Measurements from ENCODE around the gene OSCAR. TPM values are rescaled to one million over a fixed set of nuclear protein-coding genes. Genes with fewer than 3 reads are reported as not detected.

Gene OSCAR
- total and polyA plus RNA-seq, 2 of the 13 experiments (the other 11 are each of a cell fraction or from before 2014, with no cell fraction given) = 1.9 TPM; not detected in 1

DNA sequence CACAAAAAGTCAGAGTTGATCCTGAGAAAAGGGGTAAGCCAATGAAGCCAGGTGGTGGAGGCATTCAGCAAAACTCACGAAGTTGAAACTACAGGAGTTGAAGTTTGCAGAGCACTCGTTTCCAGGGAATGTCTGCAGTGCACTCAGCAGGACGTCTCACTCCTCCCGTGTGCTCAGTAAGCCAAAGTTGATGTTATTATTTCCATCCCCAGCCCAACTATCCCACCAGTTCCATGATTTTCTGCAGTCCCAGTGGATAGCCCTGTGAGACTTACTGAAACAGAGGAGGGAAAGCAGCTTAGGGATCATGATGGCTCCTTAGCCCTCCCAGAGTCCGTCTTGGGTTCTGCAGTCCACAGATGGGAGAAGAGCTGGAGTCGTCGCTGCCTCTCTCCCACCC is 19.6 kb downstream of the OSCAR start, which contains the start of gene TARM1:
TARM1 (minus strand) TSS at position 334 of the 400 bp plus-strand sequence; CDS start at position 309, 25 bp downstream.
- FAIRE-seq = no peak
- POLR2A ChIA-PET = no interaction called here
- TF ChIP-seq SNRNP70 (IDR thresholded peaks at IDR 0.05; ENCODE audit: low read depth, low read length) (no peak), ZFP1 (CRISPR knock-in tag; IDR thresholded peaks at IDR 0.05) (peak; percentile 94; the same call in 1 of the 2 replicates)
- TF ChIP-seq, protein P1, sequence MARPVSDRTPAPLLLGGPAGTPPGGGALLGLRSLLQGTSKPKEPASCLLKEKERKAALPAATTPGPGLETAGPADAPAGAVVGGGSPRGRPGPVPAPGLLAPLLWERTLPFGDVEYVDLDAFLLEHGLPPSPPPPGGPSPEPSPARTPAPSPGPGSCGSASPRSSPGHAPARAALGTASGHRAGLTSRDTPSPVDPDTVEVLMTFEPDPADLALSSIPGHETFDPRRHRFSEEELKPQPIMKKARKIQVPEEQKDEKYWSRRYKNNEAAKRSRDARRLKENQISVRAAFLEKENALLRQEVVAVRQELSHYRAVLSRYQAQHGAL (CRISPR knock-in tag; IDR thresholded peaks at IDR 0.05; ENCODE audit: not compliant biosample characterization) = no peak

DNA sequence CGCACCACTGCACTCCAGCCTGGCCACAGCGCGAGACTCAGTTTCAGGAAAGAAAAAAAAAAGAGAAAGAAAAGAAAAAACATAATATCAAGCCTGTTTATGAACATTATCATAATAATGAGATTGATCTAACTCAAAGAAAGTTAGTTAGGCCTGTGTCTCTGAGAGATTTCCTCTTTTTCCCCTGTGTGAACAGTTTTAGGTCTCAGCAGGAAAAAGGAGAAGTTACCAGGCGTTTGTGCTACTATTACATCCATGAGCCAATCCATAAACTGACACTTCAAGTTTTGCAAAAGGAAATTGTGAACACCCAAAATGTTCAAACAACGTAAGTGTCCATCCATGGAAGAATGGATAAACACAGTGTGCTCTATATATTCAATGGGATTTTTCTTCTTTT is 23.3 kb downstream of the OSCAR start:
- H4K20me1 ChIP-seq (ENCODE audit: insufficient read depth, low read length) = no peaks in the 10 kb centered on the region
- H3K27me3 ChIP-seq (ENCODE audit: control insufficient read depth in 1 of 2, insufficient read depth in 2 of 2, low read length in 2 of 2) = peaks cover 0 to 2% of the 10 kb centered on the region in 2 experiments; a peak in 2 of 5 replicates
- no peak overlapping the region for H3K4me2 ChIP-seq (ENCODE audit: low read depth, low read length)
- no peak overlapping the region for H2AFZ ChIP-seq (ENCODE audit: low read length)
- BruUV-seq (replicated peaks) = no TSS peak
- no peaks in the 10 kb centered on the region for H3K36me3 ChIP-seq (replicated peaks in 1 of 2; ENCODE audit: control insufficient read depth in 1 of 2, insufficient read depth in 2 of 2, low read length in 2 of 2)
- no peaks in the 10 kb centered on the region for H3K4me1 ChIP-seq (ENCODE audit: insufficient read depth, low read length)
- no peak overlapping the region for H3K9ac ChIP-seq (ENCODE audit: insufficient read depth, low read depth, low read length)
- CTCF ChIA-PET (ENCODE audit: low intra/inter-chr PET ratio, low total read pairs) = no interaction called here
- POLR2A ChIA-PET = no interaction called here
- H3K4me3 ChIP-seq (replicated peaks in 1 of 3; ENCODE audit: insufficient read depth in 1 of 3, low read depth in 2 of 3, low read length in 3 of 3) = no peak overlapping the region
- no peak overlapping the region for H3K27ac ChIP-seq (ENCODE audit: extremely low read length, insufficient read depth, low read length)
- FAIRE-seq (no peak), DNase-seq (ENCODE audit: low spot score) (no peak), ATAC-seq (no peak)
- 13% methylated on average over 5 of the region's 5 CpGs for WGBS (ENCODE audit: low lambda C conversion rate)
- peaks cover 6% of the 10 kb centered on the region for H3K9me3 ChIP-seq (ENCODE audit: low read length)
- intact Hi-C loops (cut with micrococcal nuclease; ENCODE audit: unreplicated experiment) (no loop called here), in situ Hi-C loops (cut with HindIII; ENCODE audit: extremely low pct_ligation_motif_present, low pct_unique_long_range_greater_than_20kb) (no loop called here)
- no peaks in the 10 kb centered on the region for H3K79me2 ChIP-seq (ENCODE audit: insufficient read depth, low read length)
- no peak for TF ChIP-seq ZNF816 (CRISPR knock-in tag; IDR thresholded peaks at IDR 0.05; ENCODE audit: borderline replicate concordance)
- TF ChIP-seq SNAI1 (CRISPR knock-in tag; IDR thresholded peaks at IDR 0.05; ENCODE audit: borderline replicate concordance) = no peak
- TF ChIP-seq, protein P2, sequence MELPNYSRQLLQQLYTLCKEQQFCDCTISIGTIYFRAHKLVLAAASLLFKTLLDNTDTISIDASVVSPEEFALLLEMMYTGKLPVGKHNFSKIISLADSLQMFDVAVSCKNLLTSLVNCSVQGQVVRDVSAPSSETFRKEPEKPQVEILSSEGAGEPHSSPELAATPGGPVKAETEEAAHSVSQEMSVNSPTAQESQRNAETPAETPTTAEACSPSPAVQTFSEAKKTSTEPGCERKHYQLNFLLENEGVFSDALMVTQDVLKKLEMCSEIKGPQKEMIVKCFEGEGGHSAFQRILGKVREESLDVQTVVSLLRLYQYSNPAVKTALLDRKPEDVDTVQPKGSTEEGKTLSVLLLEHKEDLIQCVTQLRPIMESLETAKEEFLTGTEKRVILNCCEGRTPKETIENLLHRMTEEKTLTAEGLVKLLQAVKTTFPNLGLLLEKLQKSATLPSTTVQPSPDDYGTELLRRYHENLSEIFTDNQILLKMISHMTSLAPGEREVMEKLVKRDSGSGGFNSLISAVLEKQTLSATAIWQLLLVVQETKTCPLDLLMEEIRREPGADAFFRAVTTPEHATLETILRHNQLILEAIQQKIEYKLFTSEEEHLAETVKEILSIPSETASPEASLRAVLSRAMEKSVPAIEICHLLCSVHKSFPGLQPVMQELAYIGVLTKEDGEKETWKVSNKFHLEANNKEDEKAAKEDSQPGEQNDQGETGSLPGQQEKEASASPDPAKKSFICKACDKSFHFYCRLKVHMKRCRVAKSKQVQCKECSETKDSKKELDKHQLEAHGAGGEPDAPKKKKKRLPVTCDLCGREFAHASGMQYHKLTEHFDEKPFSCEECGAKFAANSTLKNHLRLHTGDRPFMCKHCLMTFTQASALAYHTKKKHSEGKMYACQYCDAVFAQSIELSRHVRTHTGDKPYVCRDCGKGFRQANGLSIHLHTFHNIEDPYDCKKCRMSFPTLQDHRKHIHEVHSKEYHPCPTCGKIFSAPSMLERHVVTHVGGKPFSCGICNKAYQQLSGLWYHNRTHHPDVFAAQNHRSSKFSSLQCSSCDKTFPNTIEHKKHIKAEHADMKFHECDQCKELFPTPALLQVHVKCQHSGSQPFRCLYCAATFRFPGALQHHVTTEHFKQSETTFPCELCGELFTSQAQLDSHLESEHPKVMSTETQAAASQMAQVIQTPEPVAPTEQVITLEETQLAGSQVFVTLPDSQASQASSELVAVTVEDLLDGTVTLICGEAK (IDR thresholded peaks at IDR 0.05) = no peak
- TF ChIP-seq, protein P2 (CRISPR knock-in tag; IDR thresholded peaks at IDR 0.05) = no peak
- no peak for TF ChIP-seq ONECUT2 (CRISPR knock-in tag; IDR thresholded peaks at IDR 0.05)
- no peak for TF ChIP-seq RBM22 (optimal IDR thresholded peaks at IDR 0.05; ENCODE audit: low read length)
- TF ChIP-seq ZNF317 (CRISPR knock-in tag; IDR thresholded peaks at IDR 0.05) = no peak

More for the DNA sequence above, 19.6 kb downstream of the OSCAR start, which contains the start of gene TARM1:
- H3K9ac ChIP-seq (ENCODE audit: insufficient read depth, low read depth, low read length) = no peak within 1 kb of the TSS
- H3K79me2 ChIP-seq (ENCODE audit: insufficient read depth, low read length) = no peaks in the 10 kb centered on the region
- DNase-seq (ENCODE audit: low spot score) (no peak), ATAC-seq (no peak)
- H3K9me3 ChIP-seq (ENCODE audit: low read length) = peaks cover 10% of the 10 kb centered on the region
- H3K36me3 ChIP-seq (replicated peaks in 1 of 2; ENCODE audit: control insufficient read depth in 1 of 2, insufficient read depth in 2 of 2, low read length in 2 of 2) = no peaks in the 10 kb centered on the region
- CTCF ChIA-PET (ENCODE audit: low intra/inter-chr PET ratio, low total read pairs) = no interaction called here
- H3K4me1 ChIP-seq (ENCODE audit: insufficient read depth, low read length) = no peaks in the 10 kb centered on the region
- no peak within 1 kb of the TSS for H2AFZ ChIP-seq (ENCODE audit: low read length)
- in situ Hi-C loops (cut with HindIII; ENCODE audit: extremely low pct_ligation_motif_present, low pct_unique_long_range_greater_than_20kb) (no loop called here), intact Hi-C loops (cut with micrococcal nuclease; ENCODE audit: unreplicated experiment) (no loop called here)
- H3K4me2 ChIP-seq (ENCODE audit: low read depth, low read length) = no peak within 1 kb of the TSS
- no peak within 1 kb of the TSS for H3K27ac ChIP-seq (ENCODE audit: extremely low read length, insufficient read depth, low read length)
- no peaks in the 10 kb centered on the region for H3K27me3 ChIP-seq (ENCODE audit: control insufficient read depth in 1 of 2, insufficient read depth in 2 of 2, low read length in 2 of 2)
- no peaks in the 10 kb centered on the region for H4K20me1 ChIP-seq (ENCODE audit: insufficient read depth, low read length)
- BruUV-seq (replicated peaks) = no TSS peak
- no peak within 1 kb of the TSS for H3K4me3 ChIP-seq (replicated peaks in 1 of 3; ENCODE audit: insufficient read depth in 1 of 3, low read depth in 2 of 3, low read length in 3 of 3)
- WGBS (ENCODE audit: low lambda C conversion rate) = 33% methylated on average over 7 of the region's 7 CpGs
